Naive B cell (primary cell): Measurements from ENCODE around the gene EPN3. TPM values are rescaled to one million over a fixed set of nuclear protein-coding genes. Genes with fewer than 3 reads are reported as not detected.
A peak's percentile ranks its signal among the peaks of the same experiment; 100 is the strongest.

ENCODE experiments used
- ATAC-seq, 2 donors: fragments of 150-1000 bp; cut with Tn5 transposase; 2 replicates each; pipeline ENCODE4 v1.10.0; 2021; ENCODE audit warnings: low read depth in 2 of 2, mild to moderate bottlenecking in 2 of 2, moderate library complexity in 2 of 2
- DNase-seq: peaks from one replicate; pipeline ENCODE4 v3.0.0; 2022
- H3K27ac Mint-ChIP-seq, 6 donors: one replicate each; pipeline ENCODE4 v1.8.0; 2020 to 2022; ENCODE audit warnings: mild to moderate bottlenecking in 6 of 6, mixed read lengths in 6 of 6, moderate library complexity in 5 of 6, inconsistent platforms in 2 of 6
- H3K27me3 Mint-ChIP-seq, 3 donors: one replicate each; pipeline ENCODE4 v1.8.0; 2021 to 2022; ENCODE audit warnings: mixed read lengths in 3 of 3, mild to moderate bottlenecking in 1 of 3
- H3K36me3 Mint-ChIP-seq, 2 donors: one replicate each; pipeline ENCODE4 v1.8.0; 2020 to 2022; ENCODE audit warnings: mixed read lengths in 2 of 2, inconsistent platforms in 1 of 2, mild to moderate bottlenecking in 1 of 2
- H3K4me1 Mint-ChIP-seq, 3 donors: one replicate each; pipeline ENCODE4 v1.8.0; 2020 to 2022; ENCODE audit warnings: mixed read lengths in 3 of 3, inconsistent platforms in 1 of 3, mild to moderate bottlenecking in 1 of 3, moderate library complexity in 1 of 3
- H3K4me3 Mint-ChIP-seq, 8 donors: one replicate each; pipeline ENCODE4 v1.8.0; 2020 to 2022; ENCODE audit warnings: mild to moderate bottlenecking in 8 of 8, mixed read lengths in 8 of 8, moderate library complexity in 8 of 8, inconsistent platforms in 2 of 8
- H3K9me3 Mint-ChIP-seq, 7 donors: one replicate each; pipeline ENCODE4 v1.8.0; 2020 to 2022; ENCODE audit warnings: mixed read lengths in 7 of 7, mild to moderate bottlenecking in 5 of 7, inconsistent platforms in 2 of 7, moderate library complexity in 1 of 7
- polyA plus RNA-seq, 6 donors: library from polyadenylated mRNA; unstranded; fragments of 300-500 nt; fragmentation: Illumina TruSeq; gene quantifications; one replicate each; pipeline ENCODE4 v1.2.3, GENCODE V29; 2021; ENCODE audit warnings: low read depth in 6 of 6

Gene EPN3
- polyA plus RNA-seq, 6 donors from 2014 or later: not detected

- no peak overlapping the region for H3K27ac Mint-ChIP-seq
- H3K9me3 Mint-ChIP-seq: no peaks in the 10 kb centered on the region
- ATAC-seq (no peak), DNase-seq (no peak)
- H3K4me3 Mint-ChIP-seq: no peak overlapping the region
- no peaks in the 10 kb centered on the region for H3K4me1 Mint-ChIP-seq
- H3K36me3 Mint-ChIP-seq: no peaks in the 10 kb centered on the region
- H3K27me3 Mint-ChIP-seq: peaks cover 0 to 50% (median 35%) of the 10 kb centered on the region in 3 donors
Observed at GRCh38 chr17:50587571-50587970, 55.0 kb downstream of the EPN3 start.

- Mint-ChIP-seq H3K9me3 (no peaks in the 10 kb centered on the region), H3K4me1 (no peaks in the 10 kb centered on the region), H3K36me3 (no peaks in the 10 kb centered on the region), H3K27ac (no peak overlapping the region), H3K4me3 (no peak overlapping the region), H3K27me3 (peaks cover 0 to 47% (median 27%) of the 10 kb centered on the region in 3 donors)
- no peak for DNase-seq
- no peak for ATAC-seq
Observed at GRCh38 chr17:50588391-50589049, 56.0 kb downstream of the EPN3 start.

- Mint-ChIP-seq H3K36me3 (no peaks in the 10 kb centered on the region), H3K4me1 (no peaks in the 10 kb centered on the region), H3K27ac (peak overlapping the region in 1 of 6 donors; percentile 38), H3K4me3 (no peak overlapping the region), H3K9me3 (no peaks in the 10 kb centered on the region), H3K27me3 (peaks cover 0 to 40% (median 22%) of the 10 kb centered on the region in 3 donors)
- ATAC-seq: no peak
- no peak for DNase-seq
Observed at GRCh38 chr17:50589095-50589705, 56.7 kb downstream of the EPN3 start.

GRCh38 chr17:50590946-50591737 is 58.6 kb downstream of the EPN3 start:
- peaks cover 0 to 33% (median 23%) of the 10 kb centered on the region in 3 donors for H3K27me3 Mint-ChIP-seq
- no peaks in the 10 kb centered on the region for H3K9me3 Mint-ChIP-seq
- no peak overlapping the region for H3K27ac Mint-ChIP-seq
- H3K4me1 Mint-ChIP-seq: no peaks in the 10 kb centered on the region
- DNase-seq (no peak), ATAC-seq (no peak)
- no peaks in the 10 kb centered on the region for H3K36me3 Mint-ChIP-seq
- no peak overlapping the region for H3K4me3 Mint-ChIP-seq

GRCh38 chr17:50593321-50593720 is 60.8 kb downstream of the EPN3 start:
- H3K4me1 Mint-ChIP-seq: no peaks in the 10 kb centered on the region
- DNase-seq (no peak), ATAC-seq (no peak)
- no peak overlapping the region for H3K27ac Mint-ChIP-seq
- no peak overlapping the region for H3K4me3 Mint-ChIP-seq
- H3K9me3 Mint-ChIP-seq: no peaks in the 10 kb centered on the region
- peaks cover 4 to 24% (median 23%) of the 10 kb centered on the region in 3 donors for H3K27me3 Mint-ChIP-seq
- H3K36me3 Mint-ChIP-seq: no peaks in the 10 kb centered on the region

Other genes starting within 250 kb of the EPN3 start
- 10 to 100 TPM in 2 of 6 donors, 1 to 10 TPM in 4; 5.7 to 14.0 (median 9.5) TPM for gene XYLT2, start 186.6 kb upstream of the EPN3 start, polyA plus RNA-seq
- 10 to 100 TPM; 46.6 to 62.9 (median 50.4) TPM for gene MRPL27, start 159.6 kb upstream of the EPN3 start, polyA plus RNA-seq
- gene EME1, start 159.5 kb upstream of the EPN3 start, polyA plus RNA-seq: under 1 TPM in 4 of 6 donors, not detected in 2; 0.36 to 0.87 (median 0.59) TPM
- 10 to 100 TPM; 15.4 to 29.2 (median 20.0) TPM for gene LRRC59, start 135.2 kb upstream of the EPN3 start, polyA plus RNA-seq
- gene ACSF2, start 106.5 kb upstream of the EPN3 start, polyA plus RNA-seq: 1 to 10 TPM; 3.3 to 9.1 (median 5.2) TPM
- gene CHAD, start 63.9 kb upstream of the EPN3 start, polyA plus RNA-seq: under 1 TPM in 3 of 6 donors, not detected in 3; 0.14 to 0.24 (median 0.16) TPM
- 10 to 100 TPM; 42.1 to 58.9 (median 51.0) TPM for gene RSAD1, start 53.9 kb upstream of the EPN3 start, polyA plus RNA-seq
- under 1 TPM in 3 of 6 donors, not detected in 3; 0.14 to 0.75 (median 0.47) TPM for gene MYCBPAP, start 24.3 kb upstream of the EPN3 start, polyA plus RNA-seq
- gene SPATA20, start 14.4 kb downstream of the EPN3 start, polyA plus RNA-seq: 10 to 100 TPM in 4 of 6 donors, 1 to 10 TPM in 2; 8.2 to 17.0 (median 11.9) TPM
- not detected for gene CACNA1G, start 28.0 kb downstream of the EPN3 start, polyA plus RNA-seq
- gene ABCC3, start 102.1 kb downstream of the EPN3 start, polyA plus RNA-seq: under 1 TPM in 4 of 6 donors, not detected in 2; 0.44 to 0.99 (median 0.76) TPM
- gene ANKRD40, start 175.2 kb downstream of the EPN3 start, polyA plus RNA-seq: 1 to 10 TPM; 3.3 to 6.4 (median 4.6) TPM
- gene LUC7L3, start 186.9 kb downstream of the EPN3 start, polyA plus RNA-seq: 100 to 1,000 TPM in 1 of 6 donors, 10 to 100 TPM in 5; 35.9 to 106 (median 54.9) TPM
- gene ANKRD40CL, start 234.8 kb downstream of the EPN3 start, polyA plus RNA-seq: not detected